Muscle layer of duodenum (tissue), 2 donors: ENCODE data around the gene TRRAP.

Source experiments
- H3K27ac ChIP-seq: one replicate; pipeline ENCODE4 v1.7.0; 2013; ENCODE audit warnings: mild to moderate bottlenecking, low read length
- H3K27me3 ChIP-seq: one replicate; pipeline ENCODE4 v1.7.0; 2013; ENCODE audit warnings: low read depth, mild to moderate bottlenecking, control low read depth, low read length
- H3K36me3 ChIP-seq, 2 donors: one replicate each; pipeline ENCODE4 v1.7.0; 2013; ENCODE audit warnings: low read length in 2 of 2, control low read depth in 1 of 2, mild to moderate bottlenecking in 1 of 2; ENCODE audit not compliant: insufficient read depth in 2 of 2, control insufficient read depth in 1 of 2
- H3K4me1 ChIP-seq, 2 donors: one replicate each; pipeline ENCODE4 v1.7.0; 2013; ENCODE audit warnings: low read length in 2 of 2, mild to moderate bottlenecking in 2 of 2, control low read depth in 1 of 2, moderate library complexity in 1 of 2; ENCODE audit not compliant: insufficient read depth in 2 of 2, control insufficient read depth in 1 of 2
- H3K4me3 ChIP-seq, 2 donors: one replicate each; pipeline ENCODE4 v1.7.0; 2013; ENCODE audit warnings: low read length in 2 of 2, low read depth in 1 of 2, mild to moderate bottlenecking in 1 of 2
- H3K9me3 ChIP-seq, 2 donors: one replicate each; pipeline ENCODE4 v1.7.0; 2013; ENCODE audit warnings: low read length in 2 of 2, control low read depth in 1 of 2, mild to moderate bottlenecking in 1 of 2; ENCODE audit not compliant: control insufficient read depth in 1 of 2
- donor health status: healthy.

Gene TRRAP

GRCh38 chr7:98907570-98907969, 29.2 kb downstream of the TRRAP start:
- no peak overlapping the region for H3K4me3 ChIP-seq

DNA sequence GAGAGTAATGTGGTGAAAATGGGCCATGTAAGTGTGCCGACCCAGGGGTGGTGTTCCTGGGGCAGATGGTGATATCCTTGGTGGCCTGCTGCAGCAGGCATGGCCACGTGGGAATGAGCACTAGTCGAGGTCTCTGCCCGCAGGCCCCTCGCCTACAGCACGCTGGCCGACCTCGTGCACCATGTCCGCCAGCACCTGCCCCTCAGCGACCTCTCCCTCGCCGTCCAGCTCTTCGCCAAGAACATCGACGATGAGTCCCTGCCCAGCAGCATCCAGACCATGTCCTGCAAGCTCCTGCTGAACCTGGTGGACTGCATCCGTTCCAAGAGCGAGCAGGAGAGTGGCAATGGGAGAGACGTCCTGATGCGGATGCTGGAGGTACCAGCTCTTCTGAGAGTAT, 30.3 kb downstream of the TRRAP start:
- H3K27ac ChIP-seq = no peak overlapping the region
- H3K27me3 ChIP-seq = no peaks in the 10 kb centered on the region
- no peaks in the 10 kb centered on the region for H3K4me1 ChIP-seq
- H3K4me3 ChIP-seq = no peak overlapping the region
- H3K36me3 ChIP-seq = peaks cover 66 to 86% of the 10 kb centered on the region in 2 donors
- H3K9me3 ChIP-seq = no peaks in the 10 kb centered on the region

More at GRCh38 chr7:98907570-98907969, 29.2 kb downstream of the TRRAP start:
- no peak overlapping the region for H3K27ac ChIP-seq
- no peaks in the 10 kb centered on the region for H3K4me1 ChIP-seq
- H3K36me3 ChIP-seq = peaks cover 66 to 86% of the 10 kb centered on the region in 2 donors
- no peaks in the 10 kb centered on the region for H3K27me3 ChIP-seq
- no peaks in the 10 kb centered on the region for H3K9me3 ChIP-seq

- H3K4me3 ChIP-seq = no peak overlapping the region
- no peaks in the 10 kb centered on the region for H3K4me1 ChIP-seq
- no peaks in the 10 kb centered on the region for H3K27me3 ChIP-seq
- H3K27ac ChIP-seq = no peak overlapping the region
- H3K9me3 ChIP-seq = no peaks in the 10 kb centered on the region
- peaks cover 65 to 84% of the 10 kb centered on the region in 2 donors for H3K36me3 ChIP-seq
Measured at GRCh38 chr7:98909487-98909886, 31.2 kb downstream of the TRRAP start.

DNA sequence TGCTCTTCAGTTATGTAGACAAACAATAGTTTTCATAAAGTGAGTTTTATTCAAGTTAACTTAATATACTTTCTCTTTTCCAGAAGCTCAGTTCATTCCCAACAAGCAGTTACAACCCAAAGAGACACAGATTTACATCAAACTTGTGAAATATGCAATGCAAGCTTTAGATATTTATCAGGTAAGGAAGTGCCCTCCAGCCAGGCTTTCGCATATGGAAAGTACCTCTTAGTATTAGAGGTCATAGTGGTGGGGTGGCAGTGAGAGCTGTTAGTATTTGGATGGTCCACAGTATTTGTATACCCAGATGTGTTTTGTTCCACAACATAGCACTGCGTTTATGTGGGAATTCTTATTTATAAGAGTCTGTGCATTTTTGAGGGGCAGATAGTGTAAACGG, 32.1 kb downstream of the TRRAP start:
- Histone ChIP-seq H3K4me1 (no peaks in the 10 kb centered on the region), H3K4me3 (no peak overlapping the region), H3K36me3 (peaks cover 57 to 75% of the 10 kb centered on the region in 2 donors), H3K9me3 (no peaks in the 10 kb centered on the region), H3K27ac (no peak overlapping the region), H3K27me3 (no peaks in the 10 kb centered on the region)

DNA sequence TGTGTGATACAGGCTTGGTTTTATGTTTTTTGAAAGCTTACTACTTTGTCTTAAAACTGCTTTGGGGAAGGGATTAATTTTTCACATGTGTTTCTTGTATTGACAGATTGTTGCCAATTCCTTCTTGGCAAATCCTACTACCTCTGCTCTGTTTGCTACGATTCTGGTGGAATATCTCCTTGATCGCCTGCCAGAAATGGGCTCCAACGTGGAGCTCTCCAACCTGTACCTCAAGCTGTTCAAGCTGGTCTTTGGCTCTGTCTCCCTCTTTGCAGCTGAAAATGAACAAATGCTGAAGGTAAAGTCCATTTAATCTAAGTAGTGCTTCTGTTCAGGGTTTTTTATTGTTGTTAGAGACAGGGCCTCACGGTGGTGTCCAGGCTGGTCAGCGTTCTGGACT, 33.6 kb downstream of the TRRAP start:
- H3K9me3 ChIP-seq = no peaks in the 10 kb centered on the region
- no peaks in the 10 kb centered on the region for H3K4me1 ChIP-seq
- H3K4me3 ChIP-seq = no peak overlapping the region
- H3K36me3 ChIP-seq = peaks cover 63 to 78% of the 10 kb centered on the region in 2 donors
- H3K27ac ChIP-seq = no peak overlapping the region
- no peaks in the 10 kb centered on the region for H3K27me3 ChIP-seq

GRCh38 chr7:98913026-98913425, 34.7 kb downstream of the TRRAP start:
- Histone ChIP-seq H3K27me3 (no peaks in the 10 kb centered on the region), H3K36me3 (peaks cover 65 to 80% of the 10 kb centered on the region in 2 donors), H3K9me3 (no peaks in the 10 kb centered on the region), H3K4me3 (no peak overlapping the region), H3K27ac (no peak overlapping the region), H3K4me1 (no peaks in the 10 kb centered on the region)

DNA sequence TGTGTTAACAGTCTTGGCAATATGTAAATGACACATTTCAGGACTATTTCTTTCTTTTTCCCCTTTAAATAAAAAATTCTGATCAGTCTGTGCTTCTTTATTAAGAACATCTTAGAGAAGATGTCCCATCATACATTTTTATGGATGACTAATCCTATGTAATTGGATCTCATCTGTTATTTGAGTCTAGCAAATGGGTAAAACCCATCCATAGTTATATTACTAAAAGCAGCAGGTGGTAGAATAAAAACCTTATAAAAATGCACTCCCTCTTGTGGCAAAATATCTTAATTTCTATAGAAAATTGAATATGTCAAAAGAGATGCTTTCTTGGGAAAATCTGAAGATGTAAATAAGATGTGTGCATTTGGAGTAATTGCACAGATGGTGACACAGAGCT, 35.3 kb downstream of the TRRAP start:
- Histone ChIP-seq H3K27ac (no peak overlapping the region), H3K9me3 (no peaks in the 10 kb centered on the region), H3K36me3 (peaks cover 60 to 80% of the 10 kb centered on the region in 2 donors), H3K27me3 (no peaks in the 10 kb centered on the region), H3K4me3 (no peak overlapping the region), H3K4me1 (no peaks in the 10 kb centered on the region)

DNA sequence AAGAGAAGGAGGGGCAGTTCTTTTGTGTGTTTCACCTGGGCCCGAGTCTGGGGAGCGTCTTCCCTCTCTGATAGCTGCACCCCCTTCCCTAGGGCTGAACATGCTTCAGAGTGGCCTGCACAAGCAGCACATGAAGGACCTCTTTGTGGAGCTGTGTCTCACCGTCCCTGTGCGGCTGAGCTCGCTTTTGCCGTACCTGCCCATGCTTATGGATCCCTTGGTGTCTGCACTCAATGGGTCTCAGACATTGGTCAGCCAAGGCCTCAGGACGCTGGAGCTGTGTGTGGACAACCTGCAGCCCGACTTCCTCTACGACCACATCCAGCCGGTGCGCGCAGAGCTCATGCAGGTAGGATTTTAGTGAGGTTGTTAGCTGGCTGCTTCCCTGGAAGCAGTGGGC, 39.0 kb downstream of the TRRAP start:
- Histone ChIP-seq H3K27me3 (no peaks in the 10 kb centered on the region), H3K36me3 (peaks cover 52 to 77% of the 10 kb centered on the region in 2 donors), H3K4me3 (no peak overlapping the region), H3K9me3 (no peaks in the 10 kb centered on the region), H3K27ac (no peak overlapping the region), H3K4me1 (no peaks in the 10 kb centered on the region)

GRCh38 chr7:98921608-98922372, 43.5 kb downstream of the TRRAP start:
- Histone ChIP-seq H3K4me3 (no peak overlapping the region), H3K4me1 (no peaks in the 10 kb centered on the region), H3K27me3 (no peaks in the 10 kb centered on the region), H3K27ac (no peak overlapping the region), H3K9me3 (no peaks in the 10 kb centered on the region), H3K36me3 (peaks cover 65 to 89% of the 10 kb centered on the region in 2 donors)

- Histone ChIP-seq H3K27me3 (no peaks in the 10 kb centered on the region), H3K9me3 (no peaks in the 10 kb centered on the region), H3K36me3 (peaks cover 68 to 92% of the 10 kb centered on the region in 2 donors), H3K27ac (no peak overlapping the region), H3K4me3 (no peak overlapping the region), H3K4me1 (no peaks in the 10 kb centered on the region)
Measured at GRCh38 chr7:98922392-98923187, 44.3 kb downstream of the TRRAP start.

GRCh38 chr7:98923512-98923911, 45.2 kb downstream of the TRRAP start:
- Histone ChIP-seq H3K27ac (no peak overlapping the region), H3K9me3 (no peaks in the 10 kb centered on the region), H3K27me3 (no peaks in the 10 kb centered on the region), H3K36me3 (peaks cover 75 to 90% of the 10 kb centered on the region in 2 donors), H3K4me1 (no peaks in the 10 kb centered on the region), H3K4me3 (no peak overlapping the region)
